CD4-positive, alpha-beta T cell (primary cell): ENCODE measurements around the gene COP1. TPM values are rescaled to one million over a fixed set of nuclear protein-coding genes. Genes with fewer than 3 reads are reported as not detected.

ENCODE experiments used
- ATAC-seq: fragments of 200-7000 bp; cut with Tn5 transposase; one replicate; pipeline ENCODE4 v1.10.0; 2022; ENCODE audit warnings: mild to moderate bottlenecking; ENCODE audit not compliant: poor library complexity
- CTCF ChIA-PET: fragments of 350-600 bp; sonication (Branson Sonifier 250); formaldehyde crosslinking; loops from one replicate; lab custom pipeline; 2021; ENCODE audit warnings: antibody characterized with exemption, inconsistent platforms; lab: Charles Lee
- POLR2A ChIA-PET: fragments of 350-600 bp; sonication (Branson Sonifier 250); formaldehyde crosslinking; loops from one replicate; lab custom pipeline; 2021; ENCODE audit warnings: antibody characterized with exemption, inconsistent platforms; lab: Charles Lee
- DNase-seq, 14 experiments: peaks; one replicate each; pipeline ENCODE4 v3.0.0-alpha.2; 2013 to 2020; ENCODE audit warnings: mixed read lengths in 2 of 14
- H3K27ac ChIP-seq, 2 donors: one replicate each; pipeline versions ENCODE4 v1.5.1 to v1.7.0; 2013; ENCODE audit warnings: low read length in 2 of 2, low read depth in 1 of 2, mild to moderate bottlenecking in 1 of 2
- H3K27me3 ChIP-seq, 2 experiments: 1 replicate in 1 of 2; 2 replicates in 1 of 2; pipeline versions ENCODE4 v1.6.1 to v1.7.0; 2013; ENCODE audit warnings: low read length in 2 of 2, control low read depth in 1 of 2, mild to moderate bottlenecking in 1 of 2, moderate library complexity in 1 of 2; ENCODE audit not compliant: insufficient read depth in 2 of 2, control insufficient read depth in 1 of 2
- H3K36me3 ChIP-seq: one replicate; pipeline ENCODE4 v1.6.1; 2013; ENCODE audit warnings: low read length, control low read depth; ENCODE audit not compliant: insufficient read depth
- H3K4me1 ChIP-seq: one replicate; pipeline ENCODE4 v1.6.1; 2013; ENCODE audit warnings: low read length, control low read depth; ENCODE audit not compliant: insufficient read depth
- H3K4me3 ChIP-seq: one replicate; pipeline ENCODE4 v1.5.1; 2013; ENCODE audit warnings: mild to moderate bottlenecking, low read length, moderate library complexity
- H3K9me3 ChIP-seq, 2 experiments: 1 replicate in 1 of 2; 2 replicates in 1 of 2; pipeline versions ENCODE4 v1.6.1 to v1.7.0; 2013; ENCODE audit warnings: low read length in 2 of 2, mild to moderate bottlenecking in 2 of 2, control low read depth in 1 of 2, moderate library complexity in 1 of 2; ENCODE audit not compliant: control insufficient read depth in 1 of 2, insufficient read depth in 1 of 2
- H3K27ac Mint-ChIP-seq: one replicate; pipeline ENCODE4 v1.8.0; 2020; ENCODE audit warnings: mixed read lengths
- H3K27me3 Mint-ChIP-seq: one replicate; pipeline ENCODE4 v1.8.0; 2021; ENCODE audit warnings: mixed read lengths
- H3K36me3 Mint-ChIP-seq: one replicate; pipeline ENCODE4 v1.8.0; 2021; ENCODE audit warnings: low read depth, mixed read lengths
- H3K4me1 Mint-ChIP-seq: one replicate; pipeline ENCODE4 v1.8.0; 2021; ENCODE audit warnings: low read depth, mixed read lengths
- H3K4me3 Mint-ChIP-seq: one replicate; pipeline ENCODE4 v1.8.0; 2020; ENCODE audit warnings: mild to moderate bottlenecking, mixed read lengths
- H3K9me3 Mint-ChIP-seq: one replicate; pipeline ENCODE4 v1.8.0; 2020; ENCODE audit warnings: mixed read lengths
- intact Hi-C, 2 experiments: fragments of 100-400 bp; cut with DNase I in 1 of 2; cut with micrococcal nuclease in 1 of 2; formaldehyde crosslinking; loops; one replicate each; pipeline versions ENCODE4 v1.15.1 to v1.9.0; 2023 to 2025; cut with DNase I, micrococcal nuclease
- total RNA-seq, 174 experiments: library from RNA in 2 of 174; stranded (reverse) in 2 of 174; gene quantifications; one replicate each; pipeline ENCODE4 v1.2.3 and lab custom pipeline; 2021 to 2026
- TF ChIP-seq, protein P1 (sequence below): fragments of 200-600 bp; IDR thresholded peaks from one replicate; pipeline ENCODE4 v1.8.0; 2022; ENCODE audit warnings: antibody characterized with exemption, mild to moderate bottlenecking

COP1 gene
- total RNA-seq, 2 experiments from 2014 or later: 38.6 to 42.2 TPM

DNA sequence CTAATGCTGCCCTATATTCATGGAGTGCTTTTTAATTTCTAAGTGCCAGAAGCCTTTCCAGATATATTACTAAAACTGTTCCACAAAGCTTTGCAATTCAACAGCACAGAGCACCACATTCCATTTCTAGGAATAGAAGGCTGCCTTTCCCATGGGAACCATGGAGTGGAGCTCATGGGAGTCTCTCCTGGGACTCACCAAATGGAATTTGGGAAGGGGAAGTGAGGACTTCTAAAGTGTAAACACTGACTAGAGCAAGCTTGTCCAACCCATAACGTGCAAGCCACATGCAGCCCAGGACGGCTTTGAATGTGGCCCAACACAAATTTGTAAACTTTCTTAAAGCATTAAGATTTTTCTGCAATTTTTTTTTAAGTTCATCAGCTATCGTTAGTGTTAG lies 273.3 kb downstream of the COP1 start:
- ATAC-seq (no peak), DNase-seq (no peak)
- TF ChIP-seq, protein P1, sequence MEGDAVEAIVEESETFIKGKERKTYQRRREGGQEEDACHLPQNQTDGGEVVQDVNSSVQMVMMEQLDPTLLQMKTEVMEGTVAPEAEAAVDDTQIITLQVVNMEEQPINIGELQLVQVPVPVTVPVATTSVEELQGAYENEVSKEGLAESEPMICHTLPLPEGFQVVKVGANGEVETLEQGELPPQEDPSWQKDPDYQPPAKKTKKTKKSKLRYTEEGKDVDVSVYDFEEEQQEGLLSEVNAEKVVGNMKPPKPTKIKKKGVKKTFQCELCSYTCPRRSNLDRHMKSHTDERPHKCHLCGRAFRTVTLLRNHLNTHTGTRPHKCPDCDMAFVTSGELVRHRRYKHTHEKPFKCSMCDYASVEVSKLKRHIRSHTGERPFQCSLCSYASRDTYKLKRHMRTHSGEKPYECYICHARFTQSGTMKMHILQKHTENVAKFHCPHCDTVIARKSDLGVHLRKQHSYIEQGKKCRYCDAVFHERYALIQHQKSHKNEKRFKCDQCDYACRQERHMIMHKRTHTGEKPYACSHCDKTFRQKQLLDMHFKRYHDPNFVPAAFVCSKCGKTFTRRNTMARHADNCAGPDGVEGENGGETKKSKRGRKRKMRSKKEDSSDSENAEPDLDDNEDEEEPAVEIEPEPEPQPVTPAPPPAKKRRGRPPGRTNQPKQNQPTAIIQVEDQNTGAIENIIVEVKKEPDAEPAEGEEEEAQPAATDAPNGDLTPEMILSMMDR: no peak
- H3K27me3 Mint-ChIP-seq: no peaks in the 10 kb centered on the region
- Histone ChIP-seq H3K36me3 (no peaks in the 10 kb centered on the region), H3K27me3 (no peaks in the 10 kb centered on the region), H3K4me3 (no peak overlapping the region), H3K4me1 (no peaks in the 10 kb centered on the region), H3K9me3 (peaks cover 8 to 17% of the 10 kb centered on the region in 2 experiments), H3K27ac (no peak overlapping the region)
- no peaks in the 10 kb centered on the region for H3K4me1 Mint-ChIP-seq
- H3K27ac Mint-ChIP-seq: no peak overlapping the region
- ChIA-PET CTCF (no interaction called here), POLR2A (no interaction called here)
- H3K9me3 Mint-ChIP-seq: peaks cover 5% of the 10 kb centered on the region
- H3K36me3 Mint-ChIP-seq: peaks cover 59% of the 10 kb centered on the region
- intact Hi-C loops: no loop called here
- no peak overlapping the region for H3K4me3 Mint-ChIP-seq

DNA sequence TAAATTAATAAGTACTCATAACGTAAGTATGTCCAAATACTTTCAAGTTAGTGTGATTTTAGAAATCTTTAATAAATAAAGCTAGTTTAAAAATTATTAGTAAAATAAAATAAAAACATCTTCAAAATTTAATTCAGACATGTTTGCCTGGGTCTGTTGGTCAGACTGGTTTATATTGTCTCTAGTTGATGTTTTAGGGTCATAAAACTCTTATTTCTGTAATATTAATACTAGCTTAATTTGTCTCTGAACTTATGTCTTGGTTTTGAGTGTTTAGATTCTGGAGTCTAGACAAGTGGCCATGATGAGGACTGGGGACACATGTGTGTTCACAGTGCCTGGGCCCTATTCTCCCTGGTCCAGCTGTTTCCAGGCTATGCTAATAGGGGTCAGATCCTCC lies 279.1 kb downstream of the COP1 start:
- Mint-ChIP-seq H3K9me3 (peaks cover 15% of the 10 kb centered on the region), H3K36me3 (peaks cover 57% of the 10 kb centered on the region), H3K4me1 (no peaks in the 10 kb centered on the region), H3K27me3 (no peaks in the 10 kb centered on the region), H3K4me3 (no peak overlapping the region), H3K27ac (no peak overlapping the region)
- ATAC-seq (no peak), DNase-seq (no peak)
- H3K9me3 ChIP-seq: peaks cover 25 to 32% of the 10 kb centered on the region in 2 experiments
- no peak overlapping the region for H3K27ac ChIP-seq
- intact Hi-C loops: no loop called here
- TF ChIP-seq, protein P1: no peak
- no peaks in the 10 kb centered on the region for H3K27me3 ChIP-seq
- no peak overlapping the region for H3K4me3 ChIP-seq
- H3K4me1 ChIP-seq: no peaks in the 10 kb centered on the region
- no peaks in the 10 kb centered on the region for H3K36me3 ChIP-seq
- CTCF ChIA-PET: no interaction called here
- POLR2A ChIA-PET: interaction anchor here (0.6 kb wide), 1 partner anchor 1330 kb away, joined by 3 read pairs; no protein-coding TSS in a partner anchor

DNA sequence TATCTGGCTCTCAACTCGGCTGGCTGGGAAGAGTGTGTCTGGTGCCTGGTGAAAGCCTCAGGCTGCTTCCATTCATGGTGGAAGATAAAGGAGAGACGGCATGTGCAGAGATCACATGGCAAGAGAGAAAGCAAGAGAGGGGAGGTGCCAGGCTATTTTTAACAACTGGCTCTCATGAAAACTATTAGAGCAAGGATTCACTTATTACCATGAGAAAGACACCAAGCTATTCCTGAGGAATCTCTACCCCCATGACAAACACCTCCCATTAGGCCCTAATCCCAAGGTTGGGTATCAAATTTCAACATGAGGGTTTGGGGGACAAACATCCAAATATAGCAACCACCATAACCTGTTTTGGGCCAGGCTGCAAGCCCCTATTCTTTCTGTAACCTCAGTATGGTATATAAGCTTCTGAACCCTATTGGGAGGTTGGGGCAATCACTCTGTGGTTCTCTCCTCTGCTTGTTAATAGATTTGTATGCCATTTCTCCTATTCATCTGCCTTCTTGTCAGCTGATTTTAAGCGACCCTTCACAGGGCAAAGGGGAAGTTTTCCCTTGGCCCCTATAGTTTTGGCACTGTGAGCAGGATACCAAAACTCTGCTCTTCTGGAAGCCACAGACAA lies 284.7 kb downstream of the COP1 start:
- Histone ChIP-seq H3K4me1 (no peaks in the 10 kb centered on the region), H3K9me3 (peaks cover 11 to 16% of the 10 kb centered on the region in 2 experiments), H3K27me3 (no peaks in the 10 kb centered on the region), H3K27ac (no peak overlapping the region), H3K36me3 (no peaks in the 10 kb centered on the region), H3K4me3 (no peak overlapping the region)
- H3K27ac Mint-ChIP-seq: no peak overlapping the region
- ChIA-PET POLR2A (no interaction called here), CTCF (no interaction called here)
- H3K36me3 Mint-ChIP-seq: peaks cover 62% of the 10 kb centered on the region
- DNase-seq (no peak), ATAC-seq (no peak)
- H3K4me3 Mint-ChIP-seq: no peak overlapping the region
- intact Hi-C loops: no loop called here
- peaks cover 15% of the 10 kb centered on the region for H3K9me3 Mint-ChIP-seq
- TF ChIP-seq, protein P1: no peak
- no peaks in the 10 kb centered on the region for H3K27me3 Mint-ChIP-seq
- H3K4me1 Mint-ChIP-seq: no peaks in the 10 kb centered on the region
